Measurements from ENCODE around the gene TACR1.
A peak's percentile ranks its signal among the peaks of the same experiment; 100 is the strongest.

TACR1 gene

GRCh38 chr2:75146606-75147332 lies 52.6 kb downstream of the TACR1 start:
- DNase-seq (ENCODE audit: low read depth, low spot score), result peak; percentile 83

- DNase-seq (ENCODE audit: low read depth, low spot score), result peak; percentile 20
Measured at GRCh38 chr2:75146221-75146605, 53.1 kb downstream of the TACR1 start.

GRCh38 chr2:75142081-75142480 lies 57.2 kb downstream of the TACR1 start:
- DNase-seq (ENCODE audit: low read depth, low spot score), result peak; percentile 62

- DNase-seq (ENCODE audit: low read depth, low spot score), result peak; percentile 24
Measured at GRCh38 chr2:75140288-75140687, 59.0 kb downstream of the TACR1 start.

GRCh38 chr2:75139171-75139570 lies 60.1 kb downstream of the TACR1 start:
- no peak for DNase-seq (ENCODE audit: low read depth, low spot score)

- no peak for DNase-seq (ENCODE audit: low read depth, low spot score)
Measured at GRCh38 chr2:75138528-75138927, 60.8 kb downstream of the TACR1 start.

GRCh38 chr2:75135776-75136400 lies 63.4 kb downstream of the TACR1 start:
- no peak for DNase-seq (ENCODE audit: low read depth, low spot score)

GRCh38 chr2:75134860-75135259 lies 64.5 kb downstream of the TACR1 start:
- no peak for DNase-seq (ENCODE audit: low read depth, low spot score)

- DNase-seq (ENCODE audit: low read depth, low spot score), result no peak
Measured at GRCh38 chr2:75133621-75134570, 65.4 kb downstream of the TACR1 start.

- DNase-seq (ENCODE audit: low read depth, low spot score), result no peak
Measured at GRCh38 chr2:75130171-75130570, 69.1 kb downstream of the TACR1 start.

- no peak for DNase-seq (ENCODE audit: low read depth, low spot score)
Measured at GRCh38 chr2:75123876-75124275, 75.4 kb downstream of the TACR1 start.

GRCh38 chr2:75113231-75113869 lies 86.0 kb downstream of the TACR1 start:
- DNase-seq (ENCODE audit: low read depth, low spot score), result no peak

- DNase-seq (ENCODE audit: low read depth, low spot score), result no peak
Measured at GRCh38 chr2:75108937-75109482, 90.3 kb downstream of the TACR1 start.

- DNase-seq (ENCODE audit: low read depth, low spot score), result no peak
Measured at GRCh38 chr2:75102011-75102410, 97.3 kb downstream of the TACR1 start.

GRCh38 chr2:75100801-75101151 lies 98.5 kb downstream of the TACR1 start:
- peak; percentile 20 for DNase-seq (ENCODE audit: low read depth, low spot score)

- DNase-seq (ENCODE audit: low read depth, low spot score), result peak; percentile 82
Measured at GRCh38 chr2:75100011-75100800, 99.1 kb downstream of the TACR1 start.

GRCh38 chr2:75099521-75099922 lies 99.8 kb downstream of the TACR1 start:
- DNase-seq (ENCODE audit: low read depth, low spot score), result peak; percentile 19

- DNase-seq (ENCODE audit: low read depth, low spot score), result peak; percentile 43
Measured at GRCh38 chr2:75098856-75099255, 100.5 kb downstream of the TACR1 start.

GRCh38 chr2:75097831-75098230 lies 101.5 kb downstream of the TACR1 start:
- no peak for DNase-seq (ENCODE audit: low read depth, low spot score)

- DNase-seq (ENCODE audit: low read depth, low spot score), result no peak
Measured at GRCh38 chr2:75094405-75094804, 104.9 kb downstream of the TACR1 start.
